Smooth muscle cell of the pulmonary artery (primary cell): ENCODE measurements around the gene SAMD4A. TPM values are rescaled to one million over a fixed set of nuclear protein-coding genes. Genes with fewer than 3 reads are reported as not detected.

Experiments
- total RNA-seq: library from RNA; depleted of rRNA; stranded (reverse); fragments of >200 nt; gene quantifications from 2 replicates; pipeline ENCODE4 v1.2.3, GENCODE V29; 2014

SAMD4A gene, protein sequence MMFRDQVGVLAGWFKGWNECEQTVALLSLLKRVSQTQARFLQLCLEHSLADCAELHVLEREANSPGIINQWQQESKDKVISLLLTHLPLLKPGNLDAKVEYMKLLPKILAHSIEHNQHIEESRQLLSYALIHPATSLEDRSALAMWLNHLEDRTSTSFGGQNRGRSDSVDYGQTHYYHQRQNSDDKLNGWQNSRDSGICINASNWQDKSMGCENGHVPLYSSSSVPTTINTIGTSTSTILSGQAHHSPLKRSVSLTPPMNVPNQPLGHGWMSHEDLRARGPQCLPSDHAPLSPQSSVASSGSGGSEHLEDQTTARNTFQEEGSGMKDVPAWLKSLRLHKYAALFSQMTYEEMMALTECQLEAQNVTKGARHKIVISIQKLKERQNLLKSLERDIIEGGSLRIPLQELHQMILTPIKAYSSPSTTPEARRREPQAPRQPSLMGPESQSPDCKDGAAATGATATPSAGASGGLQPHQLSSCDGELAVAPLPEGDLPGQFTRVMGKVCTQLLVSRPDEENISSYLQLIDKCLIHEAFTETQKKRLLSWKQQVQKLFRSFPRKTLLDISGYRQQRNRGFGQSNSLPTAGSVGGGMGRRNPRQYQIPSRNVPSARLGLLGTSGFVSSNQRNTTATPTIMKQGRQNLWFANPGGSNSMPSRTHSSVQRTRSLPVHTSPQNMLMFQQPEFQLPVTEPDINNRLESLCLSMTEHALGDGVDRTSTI
- 29.7 and 30.0 TPM in 2 replicates for total RNA-seq

GRCh38 chr14:54566410-54567223 is at the start of gene SAMD4A:
SAMD4A (plus strand) TSS chr14:54567128; CDS start chr14:54567917, 789 bp downstream.

Other genes starting within 250 kb of the SAMD4A start
- 4.4 and 17.6 TPM in 2 replicates for gene CDKN3, start 170.1 kb upstream of the SAMD4A start, total RNA-seq
- gene CNIH1, start 125.8 kb upstream of the SAMD4A start, total RNA-seq = 192 and 221 TPM in 2 replicates
- gene GMFB, start 78.1 kb upstream of the SAMD4A start, total RNA-seq = 56.2 and 92.0 TPM in 2 replicates
- gene CGRRF1, start 57.2 kb upstream of the SAMD4A start, total RNA-seq = 7.7 and 8.8 TPM in 2 replicates